T follicular helper cell (primary cell): Measurements from ENCODE around the gene KIF21A.
"Not testable (repeated sequence)": the region's sequence is repeated elsewhere in the genome, so short reads cannot be mapped to it uniquely, and the experiment has no call there.

Experiments
- DNase-seq: peaks from one replicate; pipeline ENCODE4 v3.0.0-alpha.2; 2020; ENCODE audit warnings: low read depth
- total RNA-seq, 2 experiments: gene quantifications; one replicate each; lab custom pipeline; 2026; lab: John Stamatoyannopoulos, UW

The KIF21A gene, protein sequence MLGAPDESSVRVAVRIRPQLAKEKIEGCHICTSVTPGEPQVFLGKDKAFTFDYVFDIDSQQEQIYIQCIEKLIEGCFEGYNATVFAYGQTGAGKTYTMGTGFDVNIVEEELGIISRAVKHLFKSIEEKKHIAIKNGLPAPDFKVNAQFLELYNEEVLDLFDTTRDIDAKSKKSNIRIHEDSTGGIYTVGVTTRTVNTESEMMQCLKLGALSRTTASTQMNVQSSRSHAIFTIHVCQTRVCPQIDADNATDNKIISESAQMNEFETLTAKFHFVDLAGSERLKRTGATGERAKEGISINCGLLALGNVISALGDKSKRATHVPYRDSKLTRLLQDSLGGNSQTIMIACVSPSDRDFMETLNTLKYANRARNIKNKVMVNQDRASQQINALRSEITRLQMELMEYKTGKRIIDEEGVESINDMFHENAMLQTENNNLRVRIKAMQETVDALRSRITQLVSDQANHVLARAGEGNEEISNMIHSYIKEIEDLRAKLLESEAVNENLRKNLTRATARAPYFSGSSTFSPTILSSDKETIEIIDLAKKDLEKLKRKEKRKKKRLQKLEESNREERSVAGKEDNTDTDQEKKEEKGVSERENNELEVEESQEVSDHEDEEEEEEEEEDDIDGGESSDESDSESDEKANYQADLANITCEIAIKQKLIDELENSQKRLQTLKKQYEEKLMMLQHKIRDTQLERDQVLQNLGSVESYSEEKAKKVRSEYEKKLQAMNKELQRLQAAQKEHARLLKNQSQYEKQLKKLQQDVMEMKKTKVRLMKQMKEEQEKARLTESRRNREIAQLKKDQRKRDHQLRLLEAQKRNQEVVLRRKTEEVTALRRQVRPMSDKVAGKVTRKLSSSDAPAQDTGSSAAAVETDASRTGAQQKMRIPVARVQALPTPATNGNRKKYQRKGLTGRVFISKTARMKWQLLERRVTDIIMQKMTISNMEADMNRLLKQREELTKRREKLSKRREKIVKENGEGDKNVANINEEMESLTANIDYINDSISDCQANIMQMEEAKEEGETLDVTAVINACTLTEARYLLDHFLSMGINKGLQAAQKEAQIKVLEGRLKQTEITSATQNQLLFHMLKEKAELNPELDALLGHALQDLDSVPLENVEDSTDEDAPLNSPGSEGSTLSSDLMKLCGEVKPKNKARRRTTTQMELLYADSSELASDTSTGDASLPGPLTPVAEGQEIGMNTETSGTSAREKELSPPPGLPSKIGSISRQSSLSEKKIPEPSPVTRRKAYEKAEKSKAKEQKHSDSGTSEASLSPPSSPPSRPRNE (N-terminal part only)
- 63.7 to 106 reads per million in 2 experiments for total RNA-seq

DNA sequence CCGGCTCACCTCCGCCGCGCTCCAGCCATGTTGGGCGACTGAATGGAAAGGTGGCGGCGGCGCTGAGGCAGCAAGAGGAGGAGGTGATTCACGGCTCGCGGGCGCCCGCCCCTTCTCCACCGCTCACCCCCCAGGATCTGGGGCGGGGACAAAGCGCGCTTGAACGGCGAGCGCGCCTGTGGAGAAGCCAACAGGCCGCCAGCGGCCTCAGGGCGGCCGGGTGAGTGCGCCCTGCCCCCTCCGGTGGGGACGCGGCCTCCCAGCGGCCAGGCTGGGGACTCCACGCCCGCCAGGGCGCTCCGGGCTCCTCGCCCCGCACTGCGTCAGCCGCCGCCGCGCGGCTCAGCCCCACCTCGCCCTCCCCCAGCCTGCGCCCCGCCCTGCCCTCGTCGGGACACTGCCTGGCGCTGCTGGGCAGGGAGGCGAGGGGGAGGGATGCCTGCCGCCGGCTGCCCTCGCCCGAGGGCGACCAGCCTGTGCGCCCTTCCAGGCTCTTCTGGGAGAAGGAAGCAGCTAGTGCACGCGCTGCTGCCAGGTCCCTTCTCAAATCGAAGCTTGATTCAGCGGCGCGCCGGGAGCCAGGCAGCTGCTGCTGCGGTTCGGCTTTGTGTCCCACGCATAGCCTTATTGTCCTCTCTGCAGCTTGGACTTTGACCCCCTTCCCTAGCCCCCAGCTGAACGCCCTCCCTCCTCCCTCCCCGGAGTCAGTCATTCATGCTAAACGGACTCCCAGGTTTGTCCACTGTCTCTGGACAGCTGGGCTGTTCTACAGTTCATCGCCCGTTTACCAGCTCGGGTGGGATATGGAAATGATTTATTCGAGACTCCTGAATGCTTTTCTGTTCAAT lies at the start of gene KIF21A:
Gene KIF21A (minus strand): TSS at position 40 of the 848 bp plus-strand sequence. CDS start 150 bp downstream, outside the sequence.
- DNase-seq, result peak; percentile 80

DNA sequence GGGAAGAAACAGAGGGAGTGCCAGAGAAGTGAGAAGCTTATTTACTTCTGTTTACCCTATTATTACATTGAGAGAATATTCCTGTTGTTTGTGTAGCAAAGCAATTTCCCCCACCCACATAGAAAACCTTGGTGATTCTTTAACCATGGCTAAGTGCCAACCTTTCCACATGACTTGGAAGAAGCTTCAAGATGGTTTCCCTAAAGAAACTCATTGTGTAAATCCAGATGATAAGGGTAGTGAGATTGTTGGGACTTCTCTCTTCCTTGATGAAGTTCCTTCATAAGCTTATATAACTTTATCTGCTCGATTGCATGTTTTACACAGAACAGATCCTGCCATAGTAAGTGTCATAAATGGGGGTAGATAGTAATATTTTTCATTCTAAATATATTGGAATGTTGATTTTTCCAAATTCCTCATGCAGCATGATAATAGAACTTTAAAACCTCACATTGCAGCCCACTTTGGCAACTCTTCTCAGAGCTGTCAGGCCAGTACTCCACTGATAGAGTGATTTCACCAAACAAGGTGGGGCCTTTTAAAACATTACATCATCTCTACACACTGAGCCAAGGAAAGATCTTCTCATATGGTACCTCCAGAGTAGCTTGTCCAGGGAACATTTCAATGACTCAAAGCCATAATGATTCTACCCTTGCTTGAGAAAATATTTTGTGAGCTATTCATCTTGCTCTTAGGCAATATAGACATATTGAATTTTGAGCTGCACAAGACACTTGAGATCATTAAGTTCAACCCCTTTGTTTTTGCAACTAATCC lies 47.8 kb upstream of the KIF21A start:
- no peak for DNase-seq

DNA sequence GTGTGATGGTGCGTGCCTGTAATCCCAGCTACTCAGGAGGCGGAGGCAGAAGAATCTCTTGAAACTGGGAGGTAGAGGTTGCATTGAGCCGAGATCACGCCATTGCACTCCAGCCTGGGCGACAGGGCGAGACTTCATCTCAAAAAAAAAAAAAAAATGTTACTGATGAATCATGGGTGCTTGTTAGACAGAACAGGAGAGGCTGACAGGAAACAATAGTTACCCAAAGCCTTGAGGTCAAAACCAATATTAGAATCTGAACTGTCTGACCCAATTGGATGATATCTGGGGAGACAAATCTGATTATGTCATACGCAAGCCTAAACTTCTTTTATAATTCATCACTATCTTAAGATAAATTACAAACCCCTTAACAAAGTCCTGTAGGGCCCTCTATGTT lies 40.7 kb upstream of the KIF21A start:
- DNase-seq, result no peak

DNA sequence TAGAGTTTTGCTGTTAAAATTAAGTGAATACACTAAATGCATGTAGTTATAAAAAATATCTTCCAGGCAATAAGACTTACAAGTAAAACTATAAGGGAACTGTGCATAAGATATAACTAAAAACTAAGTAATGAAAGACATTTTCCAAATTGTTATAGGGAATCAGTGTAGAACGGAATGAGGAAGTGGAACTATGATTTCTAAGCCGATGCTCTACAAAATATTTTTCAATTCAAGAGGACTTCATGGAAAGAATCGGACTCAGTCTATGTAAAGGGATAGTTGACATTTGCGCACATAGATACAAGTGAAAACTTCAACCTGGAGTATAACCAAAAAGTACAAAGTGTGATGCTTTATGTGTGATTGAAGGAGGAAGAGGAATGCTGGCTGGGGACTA lies 40.1 kb upstream of the KIF21A start:
- DNase-seq, result no peak

DNA sequence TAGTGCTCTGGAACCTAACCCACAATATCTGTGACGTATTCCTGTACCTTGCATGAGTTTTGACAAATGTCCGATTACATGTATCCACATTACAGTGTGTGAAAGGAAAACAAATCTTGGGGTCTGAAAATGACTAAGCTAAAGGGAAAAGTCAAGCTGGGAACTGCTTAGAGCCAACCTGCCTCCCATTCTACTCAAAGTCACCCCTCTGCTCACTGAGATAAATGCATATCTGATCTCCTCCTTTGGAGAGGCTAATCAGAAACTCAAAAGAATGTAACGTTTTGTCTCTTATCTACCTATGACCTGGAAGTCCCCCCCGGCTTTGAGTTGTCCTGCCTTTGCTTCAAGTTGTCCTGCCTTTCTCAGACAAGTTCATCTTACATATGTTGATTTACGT lies 34.0 kb upstream of the KIF21A start:
- no peak for DNase-seq

DNA sequence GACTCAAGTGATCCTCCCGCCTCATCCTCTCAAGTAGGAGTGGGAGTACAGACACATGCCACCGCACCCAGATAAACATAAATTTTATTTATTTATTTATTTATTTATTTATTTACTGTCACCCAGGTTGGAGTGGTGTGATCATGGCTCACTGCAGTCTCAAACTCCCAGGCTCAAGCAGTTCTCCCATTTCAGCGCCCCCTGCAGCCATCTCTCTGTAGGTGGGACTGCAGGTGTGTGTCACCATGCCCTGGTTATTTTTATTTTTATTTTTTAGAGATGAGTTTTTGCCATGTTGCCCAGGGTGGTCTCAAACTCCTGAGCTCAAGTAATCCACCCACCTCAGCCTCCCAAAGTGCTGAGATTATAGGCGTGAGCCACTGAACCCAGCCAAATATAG lies 33.2 kb upstream of the KIF21A start:
- DNase-seq, result no peak

DNA sequence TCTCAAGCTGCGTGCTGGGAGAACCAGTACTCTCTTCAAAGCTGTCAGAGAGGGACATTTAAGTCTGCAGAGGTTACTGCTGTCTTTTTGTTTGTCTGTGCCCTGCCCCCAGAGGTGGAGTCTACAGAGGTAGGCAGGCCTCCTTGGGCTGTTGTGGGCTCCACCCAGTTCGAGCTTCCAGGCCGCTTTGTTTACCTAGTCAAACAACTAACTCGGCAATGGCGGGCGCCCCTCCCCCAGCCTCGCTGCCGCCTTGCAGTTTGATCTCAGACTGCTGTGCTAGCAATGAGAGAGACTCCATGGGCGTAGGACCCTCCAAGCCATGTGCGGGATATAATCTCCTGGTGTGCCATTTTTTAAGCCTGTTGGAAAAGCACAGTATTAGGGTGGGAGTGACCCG lies 32.2 kb upstream of the KIF21A start:
- not testable (repeated sequence) for DNase-seq

DNA sequence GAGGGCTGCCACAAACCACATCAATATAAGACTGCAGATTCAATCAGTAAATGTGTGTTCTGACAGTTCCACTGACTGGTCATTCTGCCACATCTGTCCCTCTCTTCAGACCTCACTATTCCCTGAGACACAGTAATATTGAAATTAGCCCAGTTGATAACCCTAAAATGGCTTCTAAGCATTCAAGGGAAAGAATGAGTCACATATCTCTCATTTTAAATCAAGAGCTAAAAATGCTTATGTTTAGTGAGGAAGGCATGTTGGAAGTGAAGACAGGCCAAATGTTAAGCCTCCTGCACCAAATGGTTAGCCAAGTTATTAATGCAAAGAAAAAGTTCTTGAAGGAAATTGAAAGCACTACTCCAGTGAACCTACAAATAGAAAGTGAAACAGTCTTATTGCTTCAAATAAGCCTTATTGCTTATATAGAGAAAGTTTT lies 24.5 kb upstream of the KIF21A start:
- no peak for DNase-seq

DNA sequence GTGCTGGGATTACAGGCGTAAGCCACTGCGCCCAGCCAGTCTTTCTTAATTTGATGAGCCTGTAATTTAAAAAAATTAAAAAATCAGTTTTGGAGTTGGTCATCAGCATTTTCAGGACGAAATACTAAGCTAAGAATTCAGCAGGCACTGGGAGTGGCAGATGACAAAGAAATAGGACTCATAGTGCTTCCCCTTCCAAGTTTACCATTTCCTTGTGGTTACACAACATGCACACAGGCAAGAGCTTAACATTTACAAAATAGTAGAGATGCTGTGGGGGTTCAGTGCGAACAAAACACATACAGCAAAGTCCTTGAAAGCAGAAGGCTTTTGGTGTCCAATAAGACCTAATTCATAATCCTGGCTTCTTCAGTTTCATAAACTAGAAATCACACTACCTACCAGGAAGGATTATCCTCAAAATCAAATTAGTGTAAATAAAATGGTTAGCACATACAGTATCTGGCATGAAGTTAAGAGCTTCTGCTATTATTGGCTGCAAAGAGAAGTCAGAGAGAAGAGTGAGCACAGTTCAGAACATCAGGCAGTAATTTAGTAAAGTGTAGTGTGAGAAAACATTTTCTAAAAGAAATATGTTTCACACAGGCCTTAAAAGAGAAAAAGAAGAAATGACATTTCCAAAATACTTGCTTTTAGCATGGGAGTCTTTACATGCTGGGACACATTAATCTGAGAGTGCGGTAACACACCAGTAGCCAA lies 22.2 kb upstream of the KIF21A start:
- no peak for DNase-seq

DNA sequence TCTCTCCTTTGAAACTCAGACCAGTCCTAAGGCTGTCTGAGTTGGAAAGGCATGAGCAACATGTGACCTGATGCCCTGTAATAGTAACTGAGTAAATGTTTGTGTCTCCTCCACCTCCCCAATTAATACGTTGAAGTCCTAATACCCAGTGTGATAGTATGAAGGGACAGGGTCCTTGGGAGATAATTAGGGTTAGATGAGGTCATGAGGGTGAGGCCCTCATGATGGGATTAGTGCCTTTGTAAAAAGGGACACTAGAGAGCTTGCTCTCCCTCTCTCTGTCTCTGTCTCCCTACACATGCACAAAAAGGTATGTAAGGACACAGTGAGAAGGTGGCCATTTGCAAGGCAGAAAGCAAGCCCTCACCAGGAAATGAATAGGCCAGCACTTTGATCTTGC lies 18.1 kb upstream of the KIF21A start:
- DNase-seq, result no peak

DNA sequence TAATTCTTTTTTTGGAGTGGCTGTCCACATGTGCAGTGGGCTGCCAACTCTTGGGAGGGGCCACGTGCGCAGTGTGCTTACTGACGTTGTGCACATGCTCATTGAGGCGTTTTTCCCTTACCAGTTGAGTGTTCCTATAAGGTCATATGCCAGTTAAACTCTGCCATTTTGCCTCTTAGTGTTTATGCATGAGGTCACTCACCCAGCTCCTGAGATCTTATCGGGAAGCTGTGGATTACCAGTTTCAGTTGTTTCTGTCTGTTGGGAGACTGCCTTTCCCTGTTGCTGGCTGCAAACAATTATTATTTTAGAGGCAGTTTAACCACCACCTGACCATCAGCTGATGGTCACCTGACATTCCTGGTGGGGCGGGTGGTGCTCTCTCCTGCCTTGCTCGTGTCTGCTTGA lies 16.1 kb upstream of the KIF21A start:
- DNase-seq, result no peak

DNA sequence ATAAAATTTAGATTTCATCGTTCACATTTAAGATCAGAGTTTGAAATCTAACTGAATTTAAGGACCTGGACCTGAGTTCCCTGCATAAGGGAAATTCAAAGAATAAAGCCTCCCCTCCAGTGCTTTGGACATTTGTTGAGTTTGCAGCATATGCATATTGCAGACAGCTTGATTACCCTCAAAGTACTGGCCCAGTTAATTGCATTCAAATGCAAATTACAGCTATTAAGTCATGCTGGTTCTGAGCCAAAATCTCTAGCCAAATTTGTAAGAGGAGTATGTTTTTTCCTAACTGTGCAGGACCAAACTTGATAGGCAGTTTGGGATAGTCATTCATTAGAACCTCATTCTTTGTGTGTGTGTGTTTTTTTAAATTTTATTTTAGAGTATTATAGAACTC lies 9.1 kb upstream of the KIF21A start:
- DNase-seq, result no peak

DNA sequence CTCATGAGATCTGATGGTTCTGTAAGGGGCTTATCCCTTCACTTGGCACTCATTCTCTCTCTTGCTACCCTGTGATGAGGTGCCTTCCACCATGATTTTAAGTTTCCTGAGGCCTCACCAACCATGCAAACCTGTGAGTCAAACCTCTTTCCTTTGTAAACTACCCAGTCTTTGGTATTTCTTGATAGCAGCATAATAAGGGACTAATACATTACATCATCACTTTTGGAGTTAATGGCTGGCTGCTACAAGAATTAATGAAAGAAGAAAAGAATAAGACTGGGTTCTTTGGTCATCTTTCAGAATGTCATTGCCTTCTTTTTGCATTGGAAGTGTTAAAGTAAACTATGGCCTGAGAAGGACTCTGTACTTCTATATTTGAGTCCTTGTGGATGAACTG lies 5.1 kb upstream of the KIF21A start:
- no peak for DNase-seq

DNA sequence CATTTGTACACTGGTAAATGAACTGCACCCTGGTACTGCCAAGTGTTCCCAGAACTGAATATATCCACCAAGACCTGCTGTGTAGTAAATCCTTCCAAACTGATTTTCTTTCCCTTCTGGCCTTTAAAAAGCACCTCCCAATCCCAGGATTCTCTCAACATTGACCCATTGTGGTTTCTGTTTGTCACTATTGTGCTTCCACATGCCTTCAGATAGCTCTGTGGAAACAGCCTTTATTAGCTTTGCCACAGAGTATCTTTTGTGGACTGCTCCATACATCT lies 949 bp upstream of the KIF21A start:
- DNase-seq, result no peak

DNA sequence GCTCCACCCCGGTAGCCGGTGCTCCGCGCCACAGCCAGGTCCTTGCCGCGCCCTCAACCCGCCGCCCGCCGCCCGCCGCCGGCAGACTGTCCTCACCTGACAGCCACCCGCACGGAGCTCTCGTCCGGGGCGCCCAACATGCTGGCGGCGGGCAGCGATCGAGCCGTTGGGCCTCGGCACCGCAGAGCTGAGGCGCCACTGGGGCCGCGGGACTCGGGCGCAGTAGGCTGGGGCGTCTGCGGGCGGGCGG lies 164 bp downstream of the KIF21A start:
- DNase-seq, result no peak

DNA sequence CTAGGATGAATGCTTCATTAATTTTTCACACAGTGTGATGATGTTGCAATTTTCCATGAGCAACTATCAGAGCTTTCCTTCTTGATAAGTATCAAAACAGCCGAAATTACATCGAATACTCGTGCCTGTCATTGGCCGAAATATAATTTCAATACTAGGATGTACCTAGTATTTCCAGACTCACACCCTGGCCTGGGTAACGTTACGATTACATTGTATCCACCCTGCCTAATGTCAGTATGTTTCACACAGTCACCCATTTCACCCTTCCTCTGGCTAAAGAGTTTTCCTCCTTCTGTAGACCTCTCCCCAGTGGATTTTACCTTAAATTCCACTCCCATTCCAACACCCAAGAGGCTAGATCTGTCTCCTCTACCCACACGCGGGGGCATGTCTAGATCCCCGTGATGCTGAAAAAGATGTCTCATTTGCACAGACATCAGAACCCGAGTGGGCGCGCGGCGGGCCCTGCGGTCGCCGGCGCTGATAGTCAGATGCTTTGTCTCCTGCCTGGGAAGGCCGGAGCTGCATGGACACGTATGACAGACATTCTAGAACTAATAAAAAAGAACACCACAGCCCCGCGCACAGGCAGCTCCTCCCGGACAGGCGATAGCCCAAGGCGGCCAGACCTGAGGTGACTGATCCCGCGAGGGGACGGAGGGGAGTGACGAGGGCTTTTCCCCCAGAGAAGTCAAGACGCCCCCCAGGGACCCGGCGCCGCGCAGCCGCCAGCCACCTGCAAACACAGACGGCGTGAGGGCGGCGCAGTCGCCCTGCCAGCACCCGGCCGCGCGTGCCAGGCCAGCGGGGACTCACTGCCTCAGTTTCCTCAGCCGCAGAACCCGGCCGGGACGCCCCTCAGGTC lies 723 bp downstream of the KIF21A start:
- DNase-seq, result peak; percentile 14

DNA sequence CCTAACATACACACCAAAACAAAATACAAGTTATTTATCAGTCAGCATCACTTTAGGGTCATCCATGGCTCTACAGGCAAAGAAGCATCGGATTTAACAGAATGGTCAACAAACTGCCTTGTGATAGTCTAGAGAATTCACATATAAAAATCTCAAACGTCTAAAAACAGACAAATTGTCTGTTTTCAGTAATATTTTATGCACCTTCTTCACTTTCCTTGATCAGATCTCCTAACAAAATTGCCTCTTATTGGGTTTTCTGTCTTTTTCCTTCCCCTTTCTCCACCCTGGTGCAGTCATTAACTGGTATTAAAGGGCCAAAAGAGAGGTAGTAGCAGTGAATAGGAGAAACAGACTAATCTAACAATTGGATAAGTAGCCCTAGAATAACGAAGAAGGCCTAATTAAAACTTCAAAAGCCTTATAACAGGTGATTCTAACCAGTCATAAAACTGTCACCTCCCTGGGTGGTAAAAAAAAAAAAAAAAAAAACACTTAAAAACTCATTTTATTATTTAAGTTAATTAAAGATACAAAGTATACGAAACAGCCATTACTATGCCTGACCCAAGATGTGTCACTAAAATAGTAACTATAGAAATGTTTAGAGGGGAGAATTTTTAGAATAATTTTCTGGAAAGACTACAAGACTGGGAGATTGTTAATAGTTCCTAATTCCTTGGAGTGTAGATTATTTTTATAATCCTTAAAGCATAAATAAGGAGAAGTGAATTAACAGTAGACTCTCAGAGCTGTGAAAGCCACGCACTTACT lies 1.5 kb downstream of the KIF21A start:
- DNase-seq, result no peak

DNA sequence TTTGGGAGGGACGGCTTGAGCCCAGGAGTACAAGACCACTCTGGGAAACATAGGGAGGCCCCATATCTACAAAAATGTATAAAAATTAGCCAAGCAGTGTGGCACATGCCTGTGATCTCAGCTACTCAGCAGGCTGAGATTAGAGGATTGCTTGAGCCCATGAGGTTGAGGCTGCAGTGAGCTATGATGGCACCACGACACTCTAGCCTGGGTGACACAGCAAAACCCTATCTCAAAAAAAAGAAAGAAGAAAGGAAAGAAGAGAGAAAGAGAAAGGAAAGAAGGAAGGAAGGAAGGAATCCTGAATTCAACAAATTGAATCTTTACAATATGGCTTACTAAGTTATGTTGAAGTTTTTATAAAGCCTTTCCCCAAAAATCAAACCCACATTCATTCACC lies 2.1 kb downstream of the KIF21A start:
- no peak for DNase-seq
